ENCODE results near the gene CBX3.

DNA sequence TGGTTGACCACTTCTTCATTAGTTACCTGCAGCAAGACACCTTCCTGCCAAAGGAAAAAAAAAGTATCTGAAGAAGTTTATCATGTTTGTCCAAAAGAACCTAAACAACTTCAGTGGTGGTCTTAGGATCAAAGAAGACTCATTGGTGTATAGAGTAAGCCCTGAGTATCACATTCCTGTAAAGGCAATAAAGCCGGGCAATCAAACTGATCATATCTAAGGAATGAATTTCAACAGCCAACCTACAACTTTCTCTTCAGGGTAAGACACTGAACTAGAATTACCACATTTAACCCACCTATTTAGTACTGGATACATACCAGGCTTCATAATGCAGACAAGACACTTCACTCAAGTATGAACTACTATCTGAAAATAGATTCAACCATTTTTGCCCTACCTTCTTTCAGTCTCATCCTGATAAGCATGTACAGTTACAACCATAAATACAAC, 11.1 kb upstream of the CBX3 start:
- TF ChIP-seq, protein P1, sequence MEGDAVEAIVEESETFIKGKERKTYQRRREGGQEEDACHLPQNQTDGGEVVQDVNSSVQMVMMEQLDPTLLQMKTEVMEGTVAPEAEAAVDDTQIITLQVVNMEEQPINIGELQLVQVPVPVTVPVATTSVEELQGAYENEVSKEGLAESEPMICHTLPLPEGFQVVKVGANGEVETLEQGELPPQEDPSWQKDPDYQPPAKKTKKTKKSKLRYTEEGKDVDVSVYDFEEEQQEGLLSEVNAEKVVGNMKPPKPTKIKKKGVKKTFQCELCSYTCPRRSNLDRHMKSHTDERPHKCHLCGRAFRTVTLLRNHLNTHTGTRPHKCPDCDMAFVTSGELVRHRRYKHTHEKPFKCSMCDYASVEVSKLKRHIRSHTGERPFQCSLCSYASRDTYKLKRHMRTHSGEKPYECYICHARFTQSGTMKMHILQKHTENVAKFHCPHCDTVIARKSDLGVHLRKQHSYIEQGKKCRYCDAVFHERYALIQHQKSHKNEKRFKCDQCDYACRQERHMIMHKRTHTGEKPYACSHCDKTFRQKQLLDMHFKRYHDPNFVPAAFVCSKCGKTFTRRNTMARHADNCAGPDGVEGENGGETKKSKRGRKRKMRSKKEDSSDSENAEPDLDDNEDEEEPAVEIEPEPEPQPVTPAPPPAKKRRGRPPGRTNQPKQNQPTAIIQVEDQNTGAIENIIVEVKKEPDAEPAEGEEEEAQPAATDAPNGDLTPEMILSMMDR (IDR thresholded peaks at IDR 0.05) = no peak
- TF ChIP-seq EP300 (IDR thresholded peaks at IDR 0.05) = no peak
- TF ChIP-seq POLR2AphosphoS5 (IDR thresholded peaks at IDR 0.05) = no peak

Data from esophagus muscularis mucosa (tissue), 4 donors.